ENCODE results near the gene ZNRD2. TPM values are rescaled to one million over a fixed set of nuclear protein-coding genes. Genes with fewer than 3 reads are reported as not detected.

The ZNRD2 gene
- total and polyA plus RNA-seq, 2 of the 8 experiments (the other 6 are each of a cell fraction or from before 2014, with no cell fraction given), result 53.4 to 125 TPM

DNA sequence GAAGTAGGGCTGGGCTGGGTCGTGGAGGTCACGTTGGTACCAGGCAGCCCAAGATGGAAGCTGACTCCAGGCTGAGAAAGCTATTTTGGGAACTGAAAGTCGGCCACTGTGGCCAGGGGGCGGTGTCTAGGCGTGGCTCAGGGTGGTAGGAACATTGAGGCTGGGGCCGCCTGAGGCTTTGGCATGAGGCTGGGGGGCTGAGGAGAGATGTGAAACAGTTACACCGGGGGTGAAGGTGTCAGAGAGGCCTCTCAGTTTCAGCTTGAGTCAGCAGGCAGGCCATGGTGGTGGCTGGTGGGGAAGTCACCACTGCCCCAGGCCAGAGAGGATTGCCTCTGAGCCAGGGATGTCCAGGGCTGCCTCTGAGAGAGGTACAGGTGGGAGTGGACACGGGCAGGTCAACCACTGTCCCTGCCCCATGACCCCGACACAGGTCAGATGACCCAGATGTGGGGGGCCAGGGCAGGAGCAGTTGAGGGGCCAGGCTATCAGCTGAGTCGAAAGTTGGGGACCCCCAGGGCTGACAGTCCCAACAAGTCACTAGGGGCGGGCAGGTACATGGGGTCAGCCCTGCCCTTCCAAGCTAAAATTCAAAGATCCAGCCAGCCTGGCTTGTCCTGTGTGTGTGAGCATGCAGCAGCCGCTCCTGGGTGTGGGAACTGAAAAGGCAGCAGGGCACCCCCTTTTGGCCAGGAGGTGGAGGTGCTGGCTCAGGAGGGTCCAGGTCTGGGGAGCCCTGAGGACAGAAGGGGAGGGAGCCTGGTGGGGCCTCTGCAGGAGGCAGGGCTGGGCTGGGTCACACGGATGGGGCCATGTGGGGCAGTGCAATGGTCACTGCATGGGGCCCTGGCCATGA, 18.1 kb downstream of the ZNRD2 start (continued):
- TF ChIP-seq, protein P1, sequence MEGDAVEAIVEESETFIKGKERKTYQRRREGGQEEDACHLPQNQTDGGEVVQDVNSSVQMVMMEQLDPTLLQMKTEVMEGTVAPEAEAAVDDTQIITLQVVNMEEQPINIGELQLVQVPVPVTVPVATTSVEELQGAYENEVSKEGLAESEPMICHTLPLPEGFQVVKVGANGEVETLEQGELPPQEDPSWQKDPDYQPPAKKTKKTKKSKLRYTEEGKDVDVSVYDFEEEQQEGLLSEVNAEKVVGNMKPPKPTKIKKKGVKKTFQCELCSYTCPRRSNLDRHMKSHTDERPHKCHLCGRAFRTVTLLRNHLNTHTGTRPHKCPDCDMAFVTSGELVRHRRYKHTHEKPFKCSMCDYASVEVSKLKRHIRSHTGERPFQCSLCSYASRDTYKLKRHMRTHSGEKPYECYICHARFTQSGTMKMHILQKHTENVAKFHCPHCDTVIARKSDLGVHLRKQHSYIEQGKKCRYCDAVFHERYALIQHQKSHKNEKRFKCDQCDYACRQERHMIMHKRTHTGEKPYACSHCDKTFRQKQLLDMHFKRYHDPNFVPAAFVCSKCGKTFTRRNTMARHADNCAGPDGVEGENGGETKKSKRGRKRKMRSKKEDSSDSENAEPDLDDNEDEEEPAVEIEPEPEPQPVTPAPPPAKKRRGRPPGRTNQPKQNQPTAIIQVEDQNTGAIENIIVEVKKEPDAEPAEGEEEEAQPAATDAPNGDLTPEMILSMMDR (IDR thresholded peaks at IDR 0.05; ENCODE audit: control extremely low read depth in 1 of 3, insufficient read depth in 1 of 3, low read depth in 1 of 3, low read length in 3 of 3), result peak in 2 of 3 experiments; percentile 75 to 93; a peak in 3 of 4 replicates
- TF ChIP-seq RAD21 (IDR thresholded peaks at IDR 0.05 in 1 of 2, conservative IDR thresholded peaks at IDR 0.05 in 1 of 2; ENCODE audit: low read depth in 2 of 2, low read length in 2 of 2) (peak; percentile 58 to 71), GTF2F1 (IDR thresholded peaks at IDR 0.05; ENCODE audit: borderline replicate concordance, low read depth, low read length) (no peak), NANOG (IDR thresholded peaks at IDR 0.05; ENCODE audit: insufficient read depth, low read depth, low read length, poor library complexity, severe bottlenecking) (no peak), RBBP5 (IDR thresholded peaks at IDR 0.05; ENCODE audit: borderline replicate concordance, low read depth, low read length) (no peak), TAF7 (optimal IDR thresholded peaks at IDR 0.05; ENCODE audit: borderline replicate concordance, low read depth, low read length) (no peak), JUN (IDR thresholded peaks at IDR 0.05; ENCODE audit: low read depth, low read length) (no peak), ASH2L (IDR thresholded peaks at IDR 0.05; ENCODE audit: low read length) (no peak), SP2 (IDR thresholded peaks at IDR 0.05; ENCODE audit: low read length) (no peak)
- TF ChIP-seq, protein P2, sequence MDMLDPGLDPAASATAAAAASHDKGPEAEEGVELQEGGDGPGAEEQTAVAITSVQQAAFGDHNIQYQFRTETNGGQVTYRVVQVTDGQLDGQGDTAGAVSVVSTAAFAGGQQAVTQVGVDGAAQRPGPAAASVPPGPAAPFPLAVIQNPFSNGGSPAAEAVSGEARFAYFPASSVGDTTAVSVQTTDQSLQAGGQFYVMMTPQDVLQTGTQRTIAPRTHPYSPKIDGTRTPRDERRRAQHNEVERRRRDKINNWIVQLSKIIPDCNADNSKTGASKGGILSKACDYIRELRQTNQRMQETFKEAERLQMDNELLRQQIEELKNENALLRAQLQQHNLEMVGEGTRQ (IDR thresholded peaks at IDR 0.05; ENCODE audit: low read length), result no peak
